OCI-LY1 (cell line): ENCODE measurements around the gene GUCA2B.

Experiments used
- H2AFZ ChIP-seq: fragments of 200-600 bp; sonication (generic), shearing (Covaris generic); 2 replicates; pipeline ENCODE4 v1.6.0; 2014; ENCODE audit warnings: antibody characterized with exemption, mild to moderate bottlenecking, low read length
- H3F3A ChIP-seq: fragments of 200-600 bp; sonication (generic), shearing (Covaris generic); 2 replicates; pipeline ENCODE4 v1.6.0; 2014; ENCODE audit warnings: mild to moderate bottlenecking, antibody characterized with exemption, low read length, moderate library complexity; ENCODE audit not compliant: insufficient read depth
- H3K27ac ChIP-seq: fragments of 200-600 bp; sonication (generic); 2 replicates; pipeline ENCODE4 v1.5.1; 2014; ENCODE audit warnings: low read length, mixed run types, mild to moderate bottlenecking, low read depth; ENCODE audit not compliant: poor library complexity, severe bottlenecking
- H3K27me3 ChIP-seq: fragments of 200-600 bp; sonication (generic); 2 replicates; pipeline ENCODE4 v1.6.0; 2014; ENCODE audit warnings: antibody characterized with exemption, mild to moderate bottlenecking, low read length, moderate library complexity; ENCODE audit not compliant: insufficient read depth
- H3K36me3 ChIP-seq: fragments of 200-600 bp; sonication (generic); 2 replicates; pipeline ENCODE4 v1.6.1; 2014; ENCODE audit warnings: mild to moderate bottlenecking, antibody characterized with exemption, low read length, moderate library complexity, mixed read lengths; ENCODE audit not compliant: insufficient read depth
- H3K4me1 ChIP-seq: fragments of 200-600 bp; sonication (generic); 2 replicates; pipeline ENCODE4 v1.5.1; 2014; ENCODE audit warnings: mild to moderate bottlenecking, low read length, moderate library complexity; ENCODE audit not compliant: insufficient read depth, severe bottlenecking
- H3K4me2 ChIP-seq: fragments of 200-600 bp; sonication (generic), shearing (Covaris generic); 2 replicates; pipeline ENCODE4 v1.6.1; 2014; ENCODE audit warnings: low read length
- H3K4me3 ChIP-seq: fragments of 200-600 bp; sonication (generic); 2 replicates; pipeline ENCODE4 v1.5.1; 2014; ENCODE audit warnings: low read length, low read depth, mild to moderate bottlenecking, mixed read lengths; ENCODE audit not compliant: poor library complexity, severe bottlenecking
- H3K79me2 ChIP-seq: fragments of 200-600 bp; shearing (Covaris generic); 2 replicates; pipeline ENCODE4 v1.6.1; 2016; ENCODE audit warnings: mixed run types, low read length, mixed read lengths; ENCODE audit not compliant: insufficient read depth
- H3K9ac ChIP-seq: fragments of 200-600 bp; sonication (generic), shearing (Covaris generic); 2 replicates; pipeline ENCODE4 v1.6.1; 2014; ENCODE audit warnings: mild to moderate bottlenecking, low read length, mixed read lengths
- H3K9me2 ChIP-seq: fragments of 200-600 bp; sonication (generic), shearing (Covaris generic); 2 replicates; pipeline ENCODE4 v1.6.1; 2014; ENCODE audit warnings: low read depth, mild to moderate bottlenecking, low read length, mixed read lengths
- H3K9me3 ChIP-seq: fragments of 200-600 bp; shearing (Covaris generic); 2 replicates; pipeline ENCODE4 v1.6.1; 2014; ENCODE audit warnings: low read length, mixed read lengths
- H4K20me1 ChIP-seq: fragments of 200-600 bp; sonication (generic), shearing (Covaris generic); 2 replicates; pipeline ENCODE4 v1.6.0; 2016; ENCODE audit warnings: mild to moderate bottlenecking, low read length; ENCODE audit not compliant: insufficient read depth
- EZH2 ChIP-seq: fragments of 200-600 bp; sonication (generic), shearing (Covaris generic); IDR thresholded peaks from 2 replicates; pipeline ENCODE4 v1.8.0; 2017; ENCODE audit warnings: borderline replicate concordance, mixed run types, mild to moderate bottlenecking, antibody characterized with exemption, low read length, moderate library complexity, mixed read lengths
- TF ChIP-seq, protein P1 (sequence below): fragments of 200-600 bp; sonication (generic), shearing (Covaris generic); IDR thresholded peaks from 2 replicates; pipeline ENCODE4 v1.5.1; 2017; ENCODE audit warnings: mild to moderate bottlenecking, antibody characterized with exemption, low read length, moderate library complexity, mixed read lengths

Gene GUCA2B

DNA sequence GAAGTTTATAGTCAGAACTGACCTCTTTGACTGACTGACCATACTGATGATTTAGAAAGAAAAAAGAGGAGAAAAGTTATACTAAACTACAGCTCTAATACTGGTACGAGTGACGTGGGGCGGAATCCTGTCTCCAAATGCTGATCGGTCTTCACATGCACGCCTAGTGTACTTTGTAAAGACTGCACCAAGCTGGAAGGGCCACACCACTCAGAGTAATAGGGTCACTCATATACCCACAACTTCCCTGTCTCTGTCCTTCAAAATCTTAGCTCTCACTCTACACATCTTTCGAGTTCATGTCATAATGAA is 30.7 kb downstream of the GUCA2B start:
- Histone ChIP-seq H2AFZ (no peak overlapping the region), H3K4me3 (no peak overlapping the region), H3F3A (no peaks in the 10 kb centered on the region), H3K9me2 (no peaks in the 10 kb centered on the region), H3K27me3 (no peaks in the 10 kb centered on the region), H3K9me3 (no peaks in the 10 kb centered on the region), H3K4me2 (no peak overlapping the region), H4K20me1 (no peaks in the 10 kb centered on the region), H3K4me1 (peaks cover 18% of the 10 kb centered on the region), H3K27ac (no peak overlapping the region), H3K9ac (no peak overlapping the region), H3K79me2 (no peaks in the 10 kb centered on the region), H3K36me3 (peaks cover 36% of the 10 kb centered on the region; the same call in 1 of the 2 replicates)
- TF ChIP-seq EZH2 = no peak
- TF ChIP-seq, protein P1, sequence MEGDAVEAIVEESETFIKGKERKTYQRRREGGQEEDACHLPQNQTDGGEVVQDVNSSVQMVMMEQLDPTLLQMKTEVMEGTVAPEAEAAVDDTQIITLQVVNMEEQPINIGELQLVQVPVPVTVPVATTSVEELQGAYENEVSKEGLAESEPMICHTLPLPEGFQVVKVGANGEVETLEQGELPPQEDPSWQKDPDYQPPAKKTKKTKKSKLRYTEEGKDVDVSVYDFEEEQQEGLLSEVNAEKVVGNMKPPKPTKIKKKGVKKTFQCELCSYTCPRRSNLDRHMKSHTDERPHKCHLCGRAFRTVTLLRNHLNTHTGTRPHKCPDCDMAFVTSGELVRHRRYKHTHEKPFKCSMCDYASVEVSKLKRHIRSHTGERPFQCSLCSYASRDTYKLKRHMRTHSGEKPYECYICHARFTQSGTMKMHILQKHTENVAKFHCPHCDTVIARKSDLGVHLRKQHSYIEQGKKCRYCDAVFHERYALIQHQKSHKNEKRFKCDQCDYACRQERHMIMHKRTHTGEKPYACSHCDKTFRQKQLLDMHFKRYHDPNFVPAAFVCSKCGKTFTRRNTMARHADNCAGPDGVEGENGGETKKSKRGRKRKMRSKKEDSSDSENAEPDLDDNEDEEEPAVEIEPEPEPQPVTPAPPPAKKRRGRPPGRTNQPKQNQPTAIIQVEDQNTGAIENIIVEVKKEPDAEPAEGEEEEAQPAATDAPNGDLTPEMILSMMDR = no peak

GRCh38 chr1:42184616-42185015 is 31.4 kb downstream of the GUCA2B start:
- peaks cover 11% of the 10 kb centered on the region for H3K4me1 ChIP-seq
- H4K20me1 ChIP-seq = no peaks in the 10 kb centered on the region
- H3K4me2 ChIP-seq = no peak overlapping the region
- H3K27me3 ChIP-seq = no peaks in the 10 kb centered on the region
- no peak overlapping the region for H3K27ac ChIP-seq
- H3K9me3 ChIP-seq = no peaks in the 10 kb centered on the region
- H3K79me2 ChIP-seq = no peaks in the 10 kb centered on the region
- no peaks in the 10 kb centered on the region for H3K9me2 ChIP-seq
- H3F3A ChIP-seq = no peaks in the 10 kb centered on the region
- peaks cover 41% of the 10 kb centered on the region; the same call in 1 of the 2 replicates for H3K36me3 ChIP-seq
- no peak overlapping the region for H3K9ac ChIP-seq
- H2AFZ ChIP-seq = no peak overlapping the region
- TF ChIP-seq, protein P1 = no peak
- no peak for TF ChIP-seq EZH2
- no peak overlapping the region for H3K4me3 ChIP-seq

- Histone ChIP-seq H4K20me1 (no peaks in the 10 kb centered on the region), H3K79me2 (no peaks in the 10 kb centered on the region), H3K27ac (no peak overlapping the region), H3K9me2 (no peaks in the 10 kb centered on the region), H3K4me1 (no peaks in the 10 kb centered on the region), H3K9ac (no peak overlapping the region), H3K36me3 (peaks cover 47% of the 10 kb centered on the region; the same call in 1 of the 2 replicates), H3K27me3 (no peaks in the 10 kb centered on the region), H3K4me2 (no peak overlapping the region), H2AFZ (no peak overlapping the region), H3K9me3 (no peaks in the 10 kb centered on the region), H3K4me3 (no peak overlapping the region), H3F3A (no peaks in the 10 kb centered on the region)
- TF ChIP-seq, protein P1 = no peak
- TF ChIP-seq EZH2 = no peak
Measured at GRCh38 chr1:42186152-42186551, 32.9 kb downstream of the GUCA2B start.
